ENCODE data around the gene PSMD9.
"Not testable (repeated sequence)": the region's sequence is repeated elsewhere in the genome, so short reads cannot be mapped to it uniquely, and the experiment has no call there.

The PSMD9 gene

DNA sequence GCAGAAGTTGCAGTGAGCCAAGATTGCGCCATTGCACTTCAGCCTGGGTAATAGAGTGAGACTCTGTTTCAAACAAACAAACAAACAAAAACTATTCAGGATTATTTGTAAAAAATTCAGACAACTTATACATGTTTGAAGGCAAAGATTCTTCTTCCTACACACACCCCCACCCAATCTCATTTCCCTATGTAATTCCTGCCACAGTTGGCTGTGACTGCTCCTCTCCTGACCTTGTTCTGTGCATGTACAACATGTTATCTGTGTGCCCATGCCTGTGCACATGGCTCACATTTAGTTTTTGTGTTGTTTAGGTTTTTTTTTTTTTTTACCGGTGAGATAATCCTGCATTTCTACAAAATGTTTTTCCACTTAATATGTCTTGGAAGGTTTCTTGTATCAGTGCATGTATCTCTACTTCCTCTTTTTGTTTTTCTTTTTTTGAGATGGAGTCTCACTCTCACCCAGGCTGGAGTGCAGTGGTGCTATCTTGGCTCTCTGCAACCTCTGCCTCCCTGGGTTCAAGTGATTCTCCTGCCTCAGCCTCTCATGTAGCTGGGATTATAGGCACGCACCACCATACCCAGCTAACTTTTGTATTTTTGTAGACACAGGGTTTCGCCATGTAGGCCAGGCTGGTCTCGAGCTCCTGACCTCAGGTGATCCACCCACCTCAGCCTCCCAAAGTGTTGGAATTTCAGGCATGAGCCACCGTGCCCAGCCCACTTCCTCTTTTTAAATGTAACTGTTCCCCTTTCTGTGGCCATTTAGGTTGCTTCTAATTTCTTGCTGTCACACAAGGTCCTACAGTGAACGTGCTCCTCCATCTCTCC lies 38.5 kb downstream of the PSMD9 start:
- no peaks in the 10 kb centered on the region for H3K27me3 ChIP-seq (ENCODE audit: insufficient read depth, low read length, poor library complexity, severe bottlenecking)
- TF ChIP-seq EZH2phosphoT487 (IDR thresholded peaks at IDR 0.05; ENCODE audit: borderline replicate concordance), result no peak
- TF ChIP-seq, protein P1, sequence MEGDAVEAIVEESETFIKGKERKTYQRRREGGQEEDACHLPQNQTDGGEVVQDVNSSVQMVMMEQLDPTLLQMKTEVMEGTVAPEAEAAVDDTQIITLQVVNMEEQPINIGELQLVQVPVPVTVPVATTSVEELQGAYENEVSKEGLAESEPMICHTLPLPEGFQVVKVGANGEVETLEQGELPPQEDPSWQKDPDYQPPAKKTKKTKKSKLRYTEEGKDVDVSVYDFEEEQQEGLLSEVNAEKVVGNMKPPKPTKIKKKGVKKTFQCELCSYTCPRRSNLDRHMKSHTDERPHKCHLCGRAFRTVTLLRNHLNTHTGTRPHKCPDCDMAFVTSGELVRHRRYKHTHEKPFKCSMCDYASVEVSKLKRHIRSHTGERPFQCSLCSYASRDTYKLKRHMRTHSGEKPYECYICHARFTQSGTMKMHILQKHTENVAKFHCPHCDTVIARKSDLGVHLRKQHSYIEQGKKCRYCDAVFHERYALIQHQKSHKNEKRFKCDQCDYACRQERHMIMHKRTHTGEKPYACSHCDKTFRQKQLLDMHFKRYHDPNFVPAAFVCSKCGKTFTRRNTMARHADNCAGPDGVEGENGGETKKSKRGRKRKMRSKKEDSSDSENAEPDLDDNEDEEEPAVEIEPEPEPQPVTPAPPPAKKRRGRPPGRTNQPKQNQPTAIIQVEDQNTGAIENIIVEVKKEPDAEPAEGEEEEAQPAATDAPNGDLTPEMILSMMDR (conservative IDR thresholded peaks at IDR 0.05; ENCODE audit: low read length), result no peak
- H3K4me3 ChIP-seq (ENCODE audit: low read length, poor library complexity, severe bottlenecking), result no peak overlapping the region
- H3K4me1 ChIP-seq (ENCODE audit: insufficient read depth, low read length, poor library complexity, severe bottlenecking), result no peaks in the 10 kb centered on the region
- H3K9me2 ChIP-seq (replicated peaks; ENCODE audit: low read depth, low read length), result no peaks in the 10 kb centered on the region
- no peaks in the 10 kb centered on the region for H4K20me1 ChIP-seq (ENCODE audit: insufficient read depth, low read length, poor library complexity, severe bottlenecking)
- no peaks in the 10 kb centered on the region for H3K9me3 ChIP-seq (ENCODE audit: insufficient read depth, low read depth, low read length)
- H3F3A ChIP-seq (ENCODE audit: low read depth), result no peaks in the 10 kb centered on the region
- H3K4me2 ChIP-seq (ENCODE audit: low read depth, low read length, poor library complexity, severe bottlenecking), result no peak overlapping the region
- no peak overlapping the region for H3K9ac ChIP-seq (ENCODE audit: low read depth, low read length, poor library complexity, severe bottlenecking)
- H3K36me3 ChIP-seq (ENCODE audit: insufficient read depth, low read length), result no peaks in the 10 kb centered on the region
- no peak overlapping the region for H2AFZ ChIP-seq (ENCODE audit: low read length)
- no peaks in the 10 kb centered on the region for H3K79me2 ChIP-seq (ENCODE audit: insufficient read depth, low read length)

DNA sequence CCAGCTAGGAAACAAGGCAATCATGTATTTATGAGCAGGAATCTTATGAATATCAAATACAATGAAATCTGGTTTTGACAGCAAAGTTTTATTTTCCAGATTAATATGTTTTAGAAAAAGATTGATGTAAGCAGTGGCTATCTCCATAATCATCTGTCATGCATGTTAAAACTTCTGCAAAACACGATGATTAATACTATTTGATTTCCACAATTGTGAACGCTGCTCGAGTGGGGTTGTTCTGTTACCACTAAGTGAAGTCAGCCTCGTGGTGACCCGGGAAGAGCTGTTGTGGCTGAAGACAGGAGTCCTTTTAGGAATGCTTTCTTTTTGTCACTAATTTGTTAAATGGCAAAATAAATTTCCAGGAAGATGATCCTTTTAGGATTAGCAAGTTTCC lies 39.2 kb downstream of the PSMD9 start:
- H3F3A ChIP-seq (ENCODE audit: low read depth), result no peaks in the 10 kb centered on the region
- H3K36me3 ChIP-seq (ENCODE audit: insufficient read depth, low read length), result no peaks in the 10 kb centered on the region
- H3K9me2 ChIP-seq (replicated peaks; ENCODE audit: low read depth, low read length), result no peaks in the 10 kb centered on the region
- no peaks in the 10 kb centered on the region for H3K9me3 ChIP-seq (ENCODE audit: insufficient read depth, low read depth, low read length)
- no peak for TF ChIP-seq EZH2phosphoT487 (IDR thresholded peaks at IDR 0.05; ENCODE audit: borderline replicate concordance)
- TF ChIP-seq, protein P1 (conservative IDR thresholded peaks at IDR 0.05; ENCODE audit: low read length), result no peak
- no peaks in the 10 kb centered on the region for H3K27me3 ChIP-seq (ENCODE audit: insufficient read depth, low read length, poor library complexity, severe bottlenecking)
- no peak overlapping the region for H3K4me3 ChIP-seq (ENCODE audit: low read length, poor library complexity, severe bottlenecking)
- H3K9ac ChIP-seq (ENCODE audit: low read depth, low read length, poor library complexity, severe bottlenecking), result no peak overlapping the region
- no peaks in the 10 kb centered on the region for H3K4me1 ChIP-seq (ENCODE audit: insufficient read depth, low read length, poor library complexity, severe bottlenecking)
- H4K20me1 ChIP-seq (ENCODE audit: insufficient read depth, low read length, poor library complexity, severe bottlenecking), result no peaks in the 10 kb centered on the region
- no peak overlapping the region for H2AFZ ChIP-seq (ENCODE audit: low read length)
- H3K4me2 ChIP-seq (ENCODE audit: low read depth, low read length, poor library complexity, severe bottlenecking), result no peak overlapping the region
- H3K79me2 ChIP-seq (ENCODE audit: insufficient read depth, low read length), result no peaks in the 10 kb centered on the region

DNA sequence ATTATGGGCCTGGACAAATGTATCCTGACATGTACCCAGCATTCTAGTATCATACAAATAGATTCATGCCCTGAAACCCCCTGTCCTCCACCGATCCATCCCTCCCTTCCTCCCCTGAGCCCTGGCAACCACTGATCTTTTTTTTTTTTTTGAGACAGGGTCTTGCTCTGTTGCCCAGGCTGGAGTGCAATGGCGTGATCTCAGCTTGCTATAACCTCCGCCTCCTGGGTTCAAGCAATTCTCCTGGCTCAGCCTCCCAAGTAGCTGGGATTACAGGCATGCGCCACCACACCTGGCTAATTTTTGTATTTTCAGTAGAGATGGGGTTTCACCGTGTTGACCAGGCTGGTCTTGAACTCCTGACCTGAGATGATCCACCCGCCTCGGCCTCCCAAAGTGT lies 41.0 kb downstream of the PSMD9 start:
- H3K9me3 ChIP-seq (ENCODE audit: insufficient read depth, low read depth, low read length); H2AFZ ChIP-seq (ENCODE audit: low read length); H3K36me3 ChIP-seq (ENCODE audit: insufficient read depth, low read length); H3K4me2 ChIP-seq (ENCODE audit: low read depth, low read length, poor library complexity, severe bottlenecking); H3K79me2 ChIP-seq (ENCODE audit: insufficient read depth, low read length); H3K27me3 ChIP-seq (ENCODE audit: insufficient read depth, low read length, poor library complexity, severe bottlenecking); H3K4me3 ChIP-seq (ENCODE audit: low read length, poor library complexity, severe bottlenecking); H3K9ac ChIP-seq (ENCODE audit: low read depth, low read length, poor library complexity, severe bottlenecking); H3K4me1 ChIP-seq (ENCODE audit: insufficient read depth, low read length, poor library complexity, severe bottlenecking); H3F3A ChIP-seq (ENCODE audit: low read depth); H4K20me1 ChIP-seq (ENCODE audit: insufficient read depth, low read length, poor library complexity, severe bottlenecking); H3K9me2 ChIP-seq (replicated peaks; ENCODE audit: low read depth, low read length): not testable (repeated sequence)

DNA sequence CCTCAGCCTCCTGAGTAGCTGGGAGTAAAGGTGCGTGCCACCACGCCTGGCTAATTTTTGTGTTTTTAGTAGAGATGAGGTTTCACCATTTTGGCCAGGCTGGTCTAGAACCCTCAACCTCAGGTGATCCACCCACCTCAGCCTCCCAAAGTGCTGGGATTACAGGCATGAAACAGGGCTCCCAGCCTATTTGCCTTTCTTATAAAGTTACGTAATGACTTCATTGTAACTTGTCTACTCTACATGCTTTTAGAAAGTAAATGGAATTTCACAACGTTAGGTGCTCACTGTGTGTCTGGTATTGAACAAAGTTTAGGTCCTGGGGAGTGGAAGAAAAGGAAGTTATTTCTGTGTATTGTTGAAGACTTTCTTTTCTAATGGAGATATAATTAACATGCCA lies 42.3 kb downstream of the PSMD9 start:
- Histone ChIP-seq H3K9me2 (replicated peaks; ENCODE audit: low read depth, low read length) (no peaks in the 10 kb centered on the region), H3K4me2 (ENCODE audit: low read depth, low read length, poor library complexity, severe bottlenecking) (no peak overlapping the region), H3K79me2 (ENCODE audit: insufficient read depth, low read length) (no peaks in the 10 kb centered on the region), H3K4me1 (ENCODE audit: insufficient read depth, low read length, poor library complexity, severe bottlenecking) (no peaks in the 10 kb centered on the region), H2AFZ (ENCODE audit: low read length) (no peak overlapping the region), H3K27me3 (ENCODE audit: insufficient read depth, low read length, poor library complexity, severe bottlenecking) (no peaks in the 10 kb centered on the region), H3K9me3 (ENCODE audit: insufficient read depth, low read depth, low read length) (no peaks in the 10 kb centered on the region), H3K9ac (ENCODE audit: low read depth, low read length, poor library complexity, severe bottlenecking) (no peak overlapping the region), H3K36me3 (ENCODE audit: insufficient read depth, low read length) (no peaks in the 10 kb centered on the region), H4K20me1 (ENCODE audit: insufficient read depth, low read length, poor library complexity, severe bottlenecking) (no peaks in the 10 kb centered on the region), H3K4me3 (ENCODE audit: low read length, poor library complexity, severe bottlenecking) (no peak overlapping the region), H3F3A (ENCODE audit: low read depth) (no peaks in the 10 kb centered on the region)
- no peak for TF ChIP-seq EZH2phosphoT487 (IDR thresholded peaks at IDR 0.05; ENCODE audit: borderline replicate concordance)
- TF ChIP-seq, protein P1 (conservative IDR thresholded peaks at IDR 0.05; ENCODE audit: low read length), result no peak

Measured in Loucy (cell line).